GM12878 (cell line): ENCODE measurements around the gene ZNF423. TPM values are rescaled to one million over a fixed set of nuclear protein-coding genes. Genes with fewer than 3 reads are reported as not detected.

ENCODE experiments used
- ATAC-seq: fragments of 200-7000 bp; cut with Tn5 transposase; 3 replicates; pipeline ENCODE4 v1.9.1; 2020; ENCODE audit warnings: mild to moderate bottlenecking, moderate library complexity
- BruUV-seq: library from RNA; stranded (reverse); fragments of 400-500 nt; replicated peaks from 2 replicates; lab custom pipeline; 2021; lab: Mats Ljungman, UMichigan
- CTCF ChIA-PET: fragments of 300-600 bp; sonication (Branson Sonifier 250); formaldehyde crosslinking; extraction: SDS; loops from one replicate; lab custom pipeline; 2021; ENCODE audit warnings: inconsistent platforms; lab: Yijun Ruan, JAX
- POLR2A ChIA-PET: fragments of 350-600 bp; formaldehyde crosslinking; extraction: SDS; loops from one replicate; lab custom pipeline; 2021; ENCODE audit warnings: inconsistent platforms; lab: Charles Lee
- RAD21 ChIA-PET: fragments of 300-600 bp; sonication (Branson Sonifier 250); formaldehyde crosslinking; loops from one replicate; lab custom pipeline; 2023; ENCODE audit warnings: antibody characterized with exemption; ENCODE audit not compliant: unreplicated experiment; lab: Charles Lee
- SMC1A ChIA-PET: fragments of 300-600 bp; sonication (Branson Sonifier 250); formaldehyde crosslinking; loops from one replicate; lab custom pipeline; 2023; ENCODE audit not compliant: unreplicated experiment, uncharacterized antibody; lab: Charles Lee
- DNase-seq: peaks from one replicate; pipeline ENCODE4 v3.0.0-alpha.2; 2011; ENCODE audit warnings: low read depth, low spot score
- FAIRE-seq: peaks from 3 replicates; lab custom pipeline; 2011; peaks lifted over from hg19 to GRCh38; lab: Jason Lieb, UNC
- H2AFZ ChIP-seq: 2 replicates; pipeline ENCODE4 v1.6.0; 2011; ENCODE audit warnings: low read depth, low read length, control low read depth; ENCODE audit not compliant: control insufficient read depth
- H3K27ac ChIP-seq: 2 replicates; pipeline ENCODE4 v1.5.1; 2011; ENCODE audit warnings: control low read depth; ENCODE audit not compliant: control insufficient read depth, insufficient read depth
- H3K27me3 ChIP-seq, 2 experiments: replicated peaks in 1 of 2; 2 replicates each; pipeline versions ENCODE4 v1.6.0 to v1.6.1; 2011; ENCODE audit warnings: low read length in 1 of 2; ENCODE audit not compliant: control insufficient read depth in 2 of 2, insufficient read depth in 2 of 2
- H3K36me3 ChIP-seq, 2 experiments: 2 replicates each; pipeline ENCODE4 v1.5.1; 2011; ENCODE audit warnings: low read length in 1 of 2; ENCODE audit not compliant: control insufficient read depth in 2 of 2, insufficient read depth in 2 of 2
- H3K4me1 ChIP-seq: 2 replicates; pipeline ENCODE4 v1.6.1; 2011; ENCODE audit warnings: mild to moderate bottlenecking, low read length, moderate library complexity, mixed read lengths; ENCODE audit not compliant: control insufficient read depth, insufficient read depth
- H3K4me2 ChIP-seq: 2 replicates; pipeline ENCODE4 v1.6.0; 2011; ENCODE audit warnings: control low read depth; ENCODE audit not compliant: control insufficient read depth, insufficient read depth
- H3K4me3 ChIP-seq: fragments of 200-600 bp; sonication (generic); 2 replicates; pipeline ENCODE4 v1.5.1; 2016
- H3K79me2 ChIP-seq: 2 replicates; pipeline ENCODE4 v1.6.0; 2011; ENCODE audit warnings: low read length; ENCODE audit not compliant: control insufficient read depth, insufficient read depth
- H3K9ac ChIP-seq: 2 replicates; pipeline ENCODE4 v1.8.0; 2011; ENCODE audit warnings: low read length, control low read depth, mixed read lengths; ENCODE audit not compliant: control insufficient read depth, insufficient read depth
- H3K9me3 ChIP-seq: replicated peaks from 3 replicates; pipeline ENCODE4 v1.5.1; 2011; ENCODE audit warnings: mild to moderate bottlenecking, low read length; ENCODE audit not compliant: control insufficient read depth, insufficient read depth
- H4K20me1 ChIP-seq: 2 replicates; pipeline ENCODE4 v1.6.0; 2011; ENCODE audit not compliant: control insufficient read depth, insufficient read depth
- CBX3 ChIP-seq: fragments of 200-600 bp; sonication (generic); IDR thresholded peaks from 2 replicates; pipeline ENCODE4 v1.6.1; 2016; ENCODE audit warnings: low read depth, borderline replicate concordance
- CHD2 ChIP-seq: IDR thresholded peaks from 2 replicates; pipeline ENCODE4 v1.6.1; 2011; ENCODE audit warnings: low read depth, low read length, improper control_type of control experiment, borderline replicate concordance
- CREM ChIP-seq: IDR thresholded peaks from 2 replicates; pipeline ENCODE4 v1.6.1; 2014; ENCODE audit warnings: antibody characterized with exemption, low read depth
- DPF2 ChIP-seq: fragments of 450-650 bp; IDR thresholded peaks from 2 replicates; pipeline ENCODE4 v1.6.1; 2017; ENCODE audit warnings: mild to moderate bottlenecking
- HDGF ChIP-seq: fragments of 450-650 bp; IDR thresholded peaks from 2 replicates; pipeline ENCODE4 v1.6.1; 2016; ENCODE audit warnings: antibody characterized with exemption
- IKZF1 ChIP-seq: fragments of 450-650 bp; conservative IDR thresholded peaks from 2 replicates; pipeline ENCODE4 v1.6.1; 2017; ENCODE audit warnings: antibody characterized with exemption, mild to moderate bottlenecking
- IRF4 ChIP-seq: IDR thresholded peaks from 2 replicates; pipeline ENCODE4 v1.6.1; 2011; ENCODE audit warnings: low read depth, low read length
- NBN ChIP-seq: fragments of 450-650 bp; IDR thresholded peaks from 2 replicates; pipeline ENCODE4 v1.6.1; 2016
- NR2C2 ChIP-seq: IDR thresholded peaks from 2 replicates; pipeline ENCODE4 v1.6.1; 2011; ENCODE audit warnings: borderline replicate concordance, low read depth; ENCODE audit not compliant: control insufficient read depth, insufficient read length
- RB1 ChIP-seq: fragments of 450-650 bp; formaldehyde crosslinking; IDR thresholded peaks from 2 replicates; pipeline ENCODE4 v1.6.1; 2017; ENCODE audit warnings: mild to moderate bottlenecking, borderline replicate concordance
- SRF ChIP-seq, 2 experiments: IDR thresholded peaks; 2 replicates each; pipeline ENCODE4 v1.6.1; 2011; ENCODE audit warnings: low read depth in 2 of 2, low read length in 2 of 2, mild to moderate bottlenecking in 1 of 2, moderate library complexity in 1 of 2
- STAT1 ChIP-seq: fragments of 450-650 bp; conservative IDR thresholded peaks from 2 replicates; pipeline ENCODE4 v1.6.1; 2014; ENCODE audit warnings: antibody characterized with exemption, mild to moderate bottlenecking
- YBX1 ChIP-seq: fragments of 450-650 bp; IDR thresholded peaks from 2 replicates; pipeline ENCODE4 v1.6.1; 2016; ENCODE audit warnings: antibody characterized with exemption
- ZNF274 ChIP-seq: IDR thresholded peaks from one replicate; pipeline ENCODE4 v1.8.0; 2011; ENCODE audit not compliant: insufficient read length, insufficient read depth
- WGBS: methylation state at CpG from one replicate; pipeline ENCODE4 v1.1.6; 2016; ENCODE audit warnings: low lambda C conversion rate; ENCODE audit not compliant: insufficient replicate concordance, insufficient coverage; ENCODE audit errors: missing lambda C conversion rate; 5-methylcytosine and 5-hydroxymethylcytosine counted together
- in situ Hi-C: fragments of 300-500 bp; cut with MboI; formaldehyde crosslinking; loops from 9 replicates; pipeline ENCODE4 v1.14.3; 2018; ENCODE audit warnings: mixed read lengths
- intact Hi-C: fragments of 100-400 bp; cut with micrococcal nuclease; formaldehyde crosslinking; loops from one replicate; pipeline ENCODE4 v1.14.2; 2022; ENCODE audit not compliant: unreplicated experiment
- polyA plus RNA-seq, 11 experiments: library from polyadenylated mRNA; depleted of rRNA in 4 of 11; unstranded in 6 of 11; stranded (reverse) in 5 of 11; fragments of >200 nt; fragmentation: Nextera tagmentation in 4 of 11; fragmentation: Illumina TruSeq in 1 of 11; extraction: Ambion mirVana in 4 of 11; extraction: Trizol in 1 of 11; gene quantifications; 1 replicate in 1 of 11; 2 replicates in 10 of 11; pipeline versions ENCODE4 v1.2.1 to v1.2.3, GENCODE V29; 2011 to 2016; ENCODE audit warnings: inconsistent platforms in 2 of 11, missing spikeins in 2 of 11, low read depth in 1 of 11
- total RNA-seq, 4 experiments: library from RNA; depleted of rRNA in 3 of 4; stranded (reverse); fragments of >200 nt in 3 of 4; fragmentation: Illumina TruSeq in 1 of 4; extraction: Trizol in 1 of 4; gene quantifications; 2 replicates each; pipeline versions ENCODE4 v1.2.1 to v1.2.3, GENCODE V29; 2013 to 2021
- TF ChIP-seq, protein P1 (sequence below): fragments of 450-650 bp; IDR thresholded peaks from 2 replicates; pipeline ENCODE4 v1.6.1; 2016; ENCODE audit warnings: mild to moderate bottlenecking

The ZNF423 gene
- total and polyA plus RNA-seq, 10 of the 15 experiments (the other 5 are each of a cell fraction or from before 2014, with no cell fraction given) = 0.03 to 0.64 (median 0.10) TPM

DNA sequence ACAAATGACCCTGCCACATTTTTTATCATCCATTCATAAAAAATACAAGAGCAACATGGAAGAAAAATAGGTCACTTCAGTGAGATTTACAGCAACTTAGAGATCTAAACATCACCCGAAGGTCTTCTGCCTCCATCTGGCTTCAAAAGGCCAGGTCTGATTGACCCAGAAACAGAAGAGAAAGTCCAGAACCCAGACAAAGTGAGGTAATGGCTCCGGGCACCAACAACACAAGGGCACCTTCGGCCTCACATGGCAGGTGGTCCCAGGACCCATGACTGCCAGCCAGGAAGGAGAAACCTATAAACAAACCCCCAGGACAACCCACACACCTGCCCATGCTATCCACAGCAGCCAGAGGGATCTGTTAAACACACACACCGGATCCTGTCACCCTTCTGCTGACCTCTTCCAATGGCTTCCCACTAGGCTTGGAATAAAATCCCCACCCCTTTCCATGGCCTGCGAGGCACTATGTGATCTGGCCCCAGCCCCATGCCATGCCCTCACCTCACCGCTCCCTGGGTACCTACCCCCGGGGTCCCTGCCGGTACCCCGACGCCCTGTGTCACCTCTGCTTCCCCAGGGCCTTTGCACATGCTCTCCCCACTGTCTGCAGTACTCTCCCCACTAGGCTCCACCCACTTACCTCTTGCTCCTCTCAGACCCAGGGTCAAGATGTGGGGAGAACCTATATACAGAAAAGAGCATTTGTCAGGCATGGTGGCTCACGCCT, 149.1 kb downstream of the ZNF423 start:
- peaks cover 0 to 1% of the 10 kb centered on the region in 2 experiments; a peak in 2 of 4 replicates for H3K27me3 ChIP-seq
- H4K20me1 ChIP-seq = no peaks in the 10 kb centered on the region
- TF ChIP-seq HDGF = no peak
- TF ChIP-seq NBN = no peak
- no peak for TF ChIP-seq CHD2
- TF ChIP-seq ZNF274 = no peak
- no peak for TF ChIP-seq YBX1
- no peak for TF ChIP-seq NR2C2
- no peak for TF ChIP-seq CBX3
- TF ChIP-seq CREM = no peak
- no peak for TF ChIP-seq RB1
- TF ChIP-seq IKZF1 = no peak
- TF ChIP-seq DPF2 = no peak
- TF ChIP-seq IRF4 = no peak
- no peak for TF ChIP-seq SRF (IDR thresholded peaks at IDR 0.05; ENCODE audit: low read depth in 2 of 2, low read length in 2 of 2)
- TF ChIP-seq, protein P1, sequence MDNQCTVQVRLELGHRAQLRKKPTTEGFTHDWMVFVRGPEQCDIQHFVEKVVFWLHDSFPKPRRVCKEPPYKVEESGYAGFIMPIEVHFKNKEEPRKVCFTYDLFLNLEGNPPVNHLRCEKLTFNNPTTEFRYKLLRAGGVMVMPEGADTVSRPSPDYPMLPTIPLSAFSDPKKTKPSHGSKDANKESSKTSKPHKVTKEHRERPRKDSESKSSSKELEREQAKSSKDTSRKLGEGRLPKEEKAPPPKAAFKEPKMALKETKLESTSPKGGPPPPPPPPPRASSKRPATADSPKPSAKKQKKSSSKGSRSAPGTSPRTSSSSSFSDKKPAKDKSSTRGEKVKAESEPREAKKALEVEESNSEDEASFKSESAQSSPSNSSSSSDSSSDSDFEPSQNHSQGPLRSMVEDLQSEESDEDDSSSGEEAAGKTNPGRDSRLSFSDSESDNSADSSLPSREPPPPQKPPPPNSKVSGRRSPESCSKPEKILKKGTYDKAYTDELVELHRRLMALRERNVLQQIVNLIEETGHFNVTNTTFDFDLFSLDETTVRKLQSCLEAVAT = no peak
- no peak for TF ChIP-seq STAT1
- ATAC-seq (no peak), FAIRE-seq (no peak), DNase-seq (no peak)
- no peak overlapping the region for H3K4me2 ChIP-seq
- in situ Hi-C loops = no loop called here
- H3K36me3 ChIP-seq = no peaks in the 10 kb centered on the region
- ChIA-PET SMC1A (no interaction called here), POLR2A (no interaction called here), CTCF (no interaction called here), RAD21 (no interaction called here)
- H2AFZ ChIP-seq = no peak overlapping the region
- H3K27ac ChIP-seq = no peak overlapping the region
- no peak overlapping the region for H3K9ac ChIP-seq
- H3K79me2 ChIP-seq = no peaks in the 10 kb centered on the region
- intact Hi-C loops = loop anchor here (10.0 kb wide), 1 partner anchor 212 kb away; no protein-coding TSS in a partner anchor
- no peaks in the 10 kb centered on the region for H3K9me3 ChIP-seq
- 34% methylated on average over 11 of the region's 11 CpGs for whole genome bisulfite sequencing
- no peak overlapping the region for H3K4me3 ChIP-seq
- H3K4me1 ChIP-seq = no peaks in the 10 kb centered on the region; the same call in 1 of the 2 replicates
- no TSS peak for BruUV-seq
